Ishikawa (cell line): ENCODE data around the gene RPL19.

Experiments
- CEBPB ChIP-seq: IDR thresholded peaks from 2 replicates; pipeline ENCODE4 v1.6.1; 2012
- CREB1 ChIP-seq: IDR thresholded peaks from 2 replicates; pipeline ENCODE4 v1.6.1; 2012; ENCODE audit warnings: low read depth
- EGR1 ChIP-seq: IDR thresholded peaks from 2 replicates; pipeline ENCODE4 v1.6.1; 2012
- EP300 ChIP-seq: IDR thresholded peaks from 2 replicates; pipeline ENCODE4 v1.6.1; 2012; ENCODE audit warnings: borderline replicate concordance
- FOXM1 ChIP-seq: IDR thresholded peaks from 2 replicates; pipeline ENCODE4 v1.6.1; 2012; ENCODE audit warnings: low read depth, borderline replicate concordance
- NFIC ChIP-seq: IDR thresholded peaks from 2 replicates; pipeline ENCODE4 v1.6.1; 2012
- RAD21 ChIP-seq: IDR thresholded peaks from 2 replicates; pipeline ENCODE4 v1.6.1; 2012; ENCODE audit warnings: low read depth
- TAF1 ChIP-seq: IDR thresholded peaks from 2 replicates; pipeline ENCODE4 v1.6.1; 2012; ENCODE audit warnings: low read depth, mild to moderate bottlenecking
- TCF12 ChIP-seq: IDR thresholded peaks from 2 replicates; pipeline ENCODE4 v1.6.1; 2012; ENCODE audit warnings: low read depth
- TEAD4 ChIP-seq: IDR thresholded peaks from 2 replicates; pipeline ENCODE4 v1.6.1; 2012
- USF1 ChIP-seq: IDR thresholded peaks from 2 replicates; pipeline ENCODE4 v1.6.1; 2012
- YY1 ChIP-seq: IDR thresholded peaks from 2 replicates; pipeline ENCODE4 v1.6.1; 2012; ENCODE audit warnings: low read depth
- ZBTB7A ChIP-seq: IDR thresholded peaks from 2 replicates; pipeline ENCODE4 v1.6.1; 2012; ENCODE audit warnings: low read depth
- TF ChIP-seq, protein P1 (sequence below): IDR thresholded peaks from 2 replicates; pipeline ENCODE4 v1.6.1; 2012
- TF ChIP-seq, protein P2 (sequence below): IDR thresholded peaks from 2 replicates; pipeline ENCODE4 v1.6.1; 2012; ENCODE audit warnings: low read depth, mild to moderate bottlenecking

RPL19 gene

DNA sequence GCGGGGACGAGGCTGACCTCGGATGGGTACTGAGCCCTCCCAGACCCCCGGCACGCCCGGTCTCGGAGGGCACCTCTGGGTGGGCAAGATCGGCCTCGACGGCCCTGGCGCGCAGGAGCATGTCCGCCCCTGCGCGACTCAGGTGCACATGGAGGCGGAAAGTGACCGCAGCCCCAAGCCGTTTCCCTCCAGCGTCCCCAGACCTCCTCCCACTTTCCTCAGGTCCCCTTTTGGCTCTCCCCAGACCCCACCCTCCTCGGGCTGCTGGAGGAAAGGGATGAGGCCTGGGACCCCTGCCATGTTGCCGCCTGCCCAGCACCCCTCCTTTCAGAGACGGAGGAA, 10.0 kb downstream of the RPL19 start:
- TF ChIP-seq TAF1: no peak
- no peak for TF ChIP-seq FOXM1
- TF ChIP-seq, protein P1, sequence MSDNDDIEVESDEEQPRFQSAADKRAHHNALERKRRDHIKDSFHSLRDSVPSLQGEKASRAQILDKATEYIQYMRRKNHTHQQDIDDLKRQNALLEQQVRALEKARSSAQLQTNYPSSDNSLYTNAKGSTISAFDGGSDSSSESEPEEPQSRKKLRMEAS: no peak
- no peak for TF ChIP-seq TEAD4
- no peak for TF ChIP-seq YY1
- TF ChIP-seq ZBTB7A: no peak
- TF ChIP-seq RAD21: no peak

DNA sequence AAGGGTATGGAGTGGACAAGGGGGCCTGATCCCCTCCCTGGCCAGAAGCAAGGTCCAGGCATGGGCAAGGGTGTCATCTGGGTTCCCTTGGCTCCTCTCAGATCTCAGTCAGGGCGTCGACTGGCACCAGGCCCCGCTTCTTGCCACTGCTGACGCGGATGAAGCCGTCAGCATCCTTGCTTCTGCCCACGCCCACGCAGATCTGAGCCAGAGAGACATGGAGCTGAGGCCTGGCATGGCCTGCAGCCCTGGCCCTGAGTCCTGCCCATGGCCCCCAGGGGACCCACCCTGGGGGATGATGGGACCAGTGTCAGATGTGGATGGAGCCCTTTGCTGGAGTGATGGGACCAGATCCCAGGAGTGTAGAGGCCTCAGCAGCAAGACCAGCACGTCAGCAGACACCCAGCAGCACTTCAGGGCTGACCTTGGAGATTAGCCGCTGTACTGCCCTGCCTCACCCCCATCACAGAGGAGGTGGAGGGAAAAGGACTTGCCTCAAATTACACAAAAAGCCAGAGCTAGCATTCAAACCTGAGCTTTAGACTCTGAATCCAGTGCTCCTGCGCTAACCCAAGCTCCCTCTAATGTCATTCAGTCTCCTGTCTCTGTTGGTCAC, 12.2 kb downstream of the RPL19 start:
- TF ChIP-seq USF1 (no peak), ZBTB7A (no peak), TEAD4 (no peak), RAD21 (no peak), CEBPB (no peak), YY1 (no peak), FOXM1 (no peak), EP300 (no peak), EGR1 (no peak), NFIC (no peak), TAF1 (no peak)
- TF ChIP-seq, protein P2, sequence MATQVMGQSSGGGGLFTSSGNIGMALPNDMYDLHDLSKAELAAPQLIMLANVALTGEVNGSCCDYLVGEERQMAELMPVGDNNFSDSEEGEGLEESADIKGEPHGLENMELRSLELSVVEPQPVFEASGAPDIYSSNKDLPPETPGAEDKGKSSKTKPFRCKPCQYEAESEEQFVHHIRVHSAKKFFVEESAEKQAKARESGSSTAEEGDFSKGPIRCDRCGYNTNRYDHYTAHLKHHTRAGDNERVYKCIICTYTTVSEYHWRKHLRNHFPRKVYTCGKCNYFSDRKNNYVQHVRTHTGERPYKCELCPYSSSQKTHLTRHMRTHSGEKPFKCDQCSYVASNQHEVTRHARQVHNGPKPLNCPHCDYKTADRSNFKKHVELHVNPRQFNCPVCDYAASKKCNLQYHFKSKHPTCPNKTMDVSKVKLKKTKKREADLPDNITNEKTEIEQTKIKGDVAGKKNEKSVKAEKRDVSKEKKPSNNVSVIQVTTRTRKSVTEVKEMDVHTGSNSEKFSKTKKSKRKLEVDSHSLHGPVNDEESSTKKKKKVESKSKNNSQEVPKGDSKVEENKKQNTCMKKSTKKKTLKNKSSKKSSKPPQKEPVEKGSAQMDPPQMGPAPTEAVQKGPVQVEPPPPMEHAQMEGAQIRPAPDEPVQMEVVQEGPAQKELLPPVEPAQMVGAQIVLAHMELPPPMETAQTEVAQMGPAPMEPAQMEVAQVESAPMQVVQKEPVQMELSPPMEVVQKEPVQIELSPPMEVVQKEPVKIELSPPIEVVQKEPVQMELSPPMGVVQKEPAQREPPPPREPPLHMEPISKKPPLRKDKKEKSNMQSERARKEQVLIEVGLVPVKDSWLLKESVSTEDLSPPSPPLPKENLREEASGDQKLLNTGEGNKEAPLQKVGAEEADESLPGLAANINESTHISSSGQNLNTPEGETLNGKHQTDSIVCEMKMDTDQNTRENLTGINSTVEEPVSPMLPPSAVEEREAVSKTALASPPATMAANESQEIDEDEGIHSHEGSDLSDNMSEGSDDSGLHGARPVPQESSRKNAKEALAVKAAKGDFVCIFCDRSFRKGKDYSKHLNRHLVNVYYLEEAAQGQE: no peak
- TF ChIP-seq, protein P1: no peak

GRCh38 chr17:39212841-39213480, 12.9 kb downstream of the RPL19 start:
- TF ChIP-seq NFIC (peak; percentile 45), EGR1 (peak; percentile 51; the same call in 1 of the 2 replicates), TEAD4 (peak; percentile 27; the same call in 1 of the 2 replicates), CEBPB (no peak), TCF12 (no peak)
- TF ChIP-seq, protein P1: 0 out of 2 replicates have a peak, but pooled peaks have one; percentile 48

GRCh38 chr17:39213852-39214251, 13.8 kb downstream of the RPL19 start:
- no peak; the same call in 1 of the 2 replicates for TF ChIP-seq ZBTB7A
- TF ChIP-seq EP300: no peak; the same call in 1 of the 2 replicates
- TF ChIP-seq USF1: peak; percentile 87
- TF ChIP-seq TCF12: peak; percentile 66
- TF ChIP-seq EGR1: no peak
- 0 out of 2 replicates have a peak, but pooled peaks have one; percentile 16 for TF ChIP-seq NFIC
- TF ChIP-seq YY1: 0 out of 2 replicates have a peak, but pooled peaks have one; percentile 38
- TF ChIP-seq, protein P1: peak; percentile 85
- TF ChIP-seq RAD21: no peak

DNA sequence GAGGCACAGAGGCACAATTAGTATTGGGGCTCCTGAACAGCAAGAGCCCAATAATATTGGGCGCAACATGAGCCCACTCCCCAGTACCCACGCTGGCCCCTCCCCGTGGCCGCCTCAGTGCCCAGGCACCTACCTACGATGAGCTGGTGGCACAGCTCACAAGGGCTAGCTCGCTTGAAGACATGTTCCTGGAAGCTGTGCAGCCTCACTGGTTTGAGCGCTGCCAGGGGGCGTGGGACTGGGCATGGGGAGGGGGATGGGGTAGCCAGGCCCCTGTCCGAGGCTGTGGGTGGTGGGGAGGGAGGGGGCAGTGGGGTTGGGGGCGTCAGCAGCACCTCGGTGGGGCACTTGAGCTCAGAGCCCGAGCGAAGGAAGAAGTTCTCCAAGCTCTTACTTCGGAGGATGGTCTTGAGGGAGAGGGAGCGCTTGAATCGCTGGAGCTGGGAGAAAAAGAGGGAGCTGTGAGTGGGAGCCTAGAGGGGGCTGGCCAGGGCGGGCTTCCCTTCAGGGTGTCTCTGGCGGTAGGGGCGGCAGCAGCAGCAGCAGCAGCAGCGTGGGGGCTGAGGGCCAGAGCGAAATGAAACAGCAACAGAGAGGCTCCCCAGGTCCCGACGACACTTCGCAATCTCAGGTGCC, 17.8 kb downstream of the RPL19 start:
- no peak for TF ChIP-seq TAF1
- TF ChIP-seq TCF12: no peak
- no peak for TF ChIP-seq EGR1
- no peak for TF ChIP-seq NFIC
- TF ChIP-seq FOXM1: no peak
- no peak for TF ChIP-seq YY1
- TF ChIP-seq ZBTB7A: no peak
- no peak for TF ChIP-seq EP300
- TF ChIP-seq, protein P2: no peak
- no peak for TF ChIP-seq RAD21
- TF ChIP-seq, protein P1: no peak
- no peak for TF ChIP-seq CREB1
- no peak for TF ChIP-seq USF1
- TF ChIP-seq CEBPB: no peak
- no peak for TF ChIP-seq TEAD4
